Epidermal melanocyte (primary cell): ENCODE measurements around the gene FAM43A.

Experiments used
- DNase-seq: peaks from one replicate; pipeline ENCODE4 v3.0.0; 2011; ENCODE audit warnings: low spot score; ENCODE audit not compliant: insufficient read length

The FAM43A gene

DNA sequence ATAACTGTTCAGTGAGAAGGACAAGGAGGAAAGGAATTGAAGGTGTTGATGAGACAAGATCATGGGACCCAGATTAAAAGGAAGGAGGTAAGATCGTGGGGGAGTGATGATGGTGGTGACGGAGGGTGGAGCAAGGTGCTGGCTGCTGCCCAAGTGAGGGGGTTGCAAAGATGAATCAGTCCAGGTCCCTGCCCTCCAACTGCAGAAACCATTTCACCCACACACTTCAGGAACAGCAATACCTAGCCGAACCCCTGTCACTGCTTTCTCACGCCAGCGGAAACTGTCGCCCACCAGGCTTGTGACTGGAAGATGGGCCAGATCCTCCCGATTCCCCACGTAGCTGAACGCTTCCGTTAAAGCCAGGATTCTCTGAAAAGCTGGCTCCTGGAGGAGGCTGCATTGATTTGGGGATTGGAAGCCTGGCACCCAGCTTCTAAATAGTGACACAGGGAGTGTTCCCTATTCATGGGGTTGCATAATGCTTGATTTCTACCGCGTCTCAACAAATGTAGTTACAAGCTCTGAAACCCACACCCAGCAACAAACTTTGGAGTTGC lies 10.5 kb upstream of the FAM43A start:
- DNase-seq = no peak

DNA sequence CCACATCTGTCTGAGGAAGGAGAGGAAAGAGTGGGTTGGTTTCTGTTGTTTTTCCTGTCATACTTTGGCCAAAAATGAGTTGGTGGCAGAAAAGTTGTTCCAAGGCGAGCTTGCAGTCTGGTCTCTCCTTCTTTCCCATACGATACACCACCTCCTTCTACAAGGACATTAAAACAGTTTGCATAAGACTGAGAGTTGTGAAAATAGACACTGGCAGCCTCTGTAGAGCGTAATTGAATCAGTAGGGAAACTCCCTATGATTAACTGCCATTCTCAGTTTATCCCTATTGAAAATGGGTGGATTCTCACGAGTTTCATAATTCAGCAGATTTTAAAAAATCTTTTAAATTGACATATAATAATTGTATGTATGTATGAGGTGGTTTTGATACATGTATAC lies 10.0 kb upstream of the FAM43A start:
- DNase-seq = no peak

DNA sequence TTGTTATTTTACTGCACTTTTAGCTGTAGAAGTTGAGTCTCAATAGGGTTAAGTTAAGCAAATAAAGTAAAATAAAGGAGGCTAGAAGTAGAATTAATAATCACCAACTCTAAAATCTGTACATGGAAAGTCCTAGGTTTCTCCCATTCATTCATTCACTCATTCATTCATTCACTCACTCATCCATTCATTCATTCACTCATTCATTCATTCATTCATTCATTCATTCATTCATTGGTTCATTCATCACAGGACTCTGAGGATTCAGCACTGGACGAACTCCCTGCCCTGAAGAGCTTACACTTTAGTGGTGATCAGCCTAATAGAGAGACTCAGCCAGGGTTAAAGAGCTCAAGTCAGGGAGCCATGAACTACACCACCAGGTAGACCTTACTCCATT lies 9.2 kb upstream of the FAM43A start:
- DNase-seq = no peak

DNA sequence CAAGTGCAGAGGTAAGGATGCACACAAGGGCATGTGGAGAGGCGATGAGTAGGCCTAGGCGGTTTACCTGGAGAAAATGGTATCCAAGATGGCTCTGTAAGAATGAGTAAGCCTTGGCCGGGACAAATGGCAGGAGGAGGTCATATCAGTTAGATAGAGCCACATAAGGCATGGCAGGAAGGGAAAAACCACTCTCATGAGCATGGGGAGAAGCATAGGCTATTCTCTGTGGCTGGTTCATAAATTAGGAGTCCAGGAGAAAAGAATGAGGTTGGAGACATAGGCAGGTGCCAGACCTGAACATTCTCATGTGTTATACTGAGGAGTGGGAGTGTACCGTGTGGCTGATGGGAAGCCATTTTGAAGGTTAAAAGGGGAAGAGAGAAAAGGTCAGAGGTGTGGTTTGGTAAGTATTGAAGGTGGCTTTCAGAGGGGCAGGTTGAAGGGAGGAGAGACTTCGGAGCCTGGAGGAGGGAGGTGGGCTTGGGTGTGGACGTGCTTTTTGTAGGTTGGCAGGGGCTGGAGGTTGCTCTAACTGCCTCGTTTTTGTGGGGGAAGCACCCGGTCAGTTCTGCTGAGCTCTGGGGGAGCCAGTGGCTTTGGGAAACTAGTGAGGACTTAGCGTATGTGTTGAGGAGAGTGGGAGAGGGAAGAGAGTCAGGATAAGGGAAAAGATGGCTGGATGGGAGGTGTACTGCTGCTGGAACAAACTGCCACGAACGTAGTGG lies 4.6 kb upstream of the FAM43A start:
- no peak for DNase-seq

DNA sequence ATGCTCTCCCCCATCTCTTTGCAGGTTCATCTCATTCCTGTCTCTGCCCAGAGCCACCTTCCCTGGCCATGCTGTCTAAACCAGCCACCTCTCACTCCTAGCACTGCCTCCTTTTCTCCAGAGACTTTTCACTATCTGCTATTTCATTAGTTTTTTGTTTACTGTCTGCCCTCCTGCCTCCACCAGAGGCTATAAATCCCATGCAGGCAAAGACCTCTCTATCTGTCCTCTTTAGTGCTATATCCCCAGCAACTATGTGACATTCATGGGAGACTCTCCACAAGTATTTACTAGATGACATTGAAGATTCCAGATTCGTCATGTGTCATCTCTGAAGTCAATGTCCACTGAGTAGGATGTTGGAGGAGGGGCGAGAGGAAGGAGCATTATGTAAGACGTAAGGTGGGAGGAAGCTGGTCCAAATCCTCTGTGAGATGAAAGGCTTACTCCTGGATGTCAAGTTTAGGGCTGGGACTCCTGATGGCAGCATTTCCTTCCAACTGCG lies 3.4 kb upstream of the FAM43A start:
- DNase-seq = no peak

DNA sequence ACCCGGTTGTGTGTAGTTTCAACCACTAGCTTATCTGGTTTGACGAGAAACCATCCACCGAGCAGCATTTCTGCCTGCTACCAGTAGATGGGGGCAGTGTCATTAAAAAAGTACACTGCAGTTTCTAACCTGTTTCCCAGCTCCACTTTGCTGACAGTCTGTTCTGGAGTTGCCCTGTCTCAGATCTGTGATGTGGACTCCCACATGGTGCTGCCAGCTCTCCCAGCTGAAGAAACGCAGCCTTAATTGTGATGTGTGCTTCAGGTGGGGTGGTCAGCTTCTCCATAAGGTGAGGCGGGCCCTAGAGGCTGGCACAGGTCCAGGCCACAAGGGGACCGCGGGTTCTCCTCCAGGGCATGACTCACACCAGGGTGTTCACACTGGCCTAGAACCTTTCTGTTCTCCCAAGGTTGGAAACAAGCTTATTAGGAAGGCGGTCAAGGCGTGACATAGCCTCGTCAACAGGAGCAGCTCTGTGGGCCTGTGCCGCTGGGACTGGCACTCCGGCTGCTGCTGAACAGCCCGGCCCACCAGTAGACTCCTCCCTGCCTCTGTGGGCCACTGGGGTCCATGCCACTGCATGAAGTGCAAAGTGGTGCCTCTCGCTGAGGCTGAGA lies 2.9 kb upstream of the FAM43A start:
- DNase-seq = peak; percentile 90

DNA sequence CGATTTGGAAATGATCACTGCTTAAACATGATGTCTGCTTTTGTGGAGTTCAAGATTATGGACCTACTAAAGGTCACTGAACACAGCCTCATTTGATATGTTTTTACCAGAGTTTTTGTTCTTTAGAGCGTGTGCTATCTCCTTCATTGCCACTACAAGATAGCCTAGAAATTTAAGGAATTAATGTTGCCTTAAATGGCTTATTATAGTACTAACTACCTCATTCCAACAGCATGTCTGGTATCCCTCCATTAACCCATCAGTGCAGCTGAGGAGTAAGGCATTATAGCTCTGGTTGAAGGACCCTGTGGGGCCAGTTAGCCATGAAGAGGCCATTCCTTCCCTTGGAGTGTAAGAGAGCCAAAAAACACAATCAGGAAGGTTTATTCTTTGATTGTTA lies 2.3 kb upstream of the FAM43A start:
- no peak for DNase-seq

DNA sequence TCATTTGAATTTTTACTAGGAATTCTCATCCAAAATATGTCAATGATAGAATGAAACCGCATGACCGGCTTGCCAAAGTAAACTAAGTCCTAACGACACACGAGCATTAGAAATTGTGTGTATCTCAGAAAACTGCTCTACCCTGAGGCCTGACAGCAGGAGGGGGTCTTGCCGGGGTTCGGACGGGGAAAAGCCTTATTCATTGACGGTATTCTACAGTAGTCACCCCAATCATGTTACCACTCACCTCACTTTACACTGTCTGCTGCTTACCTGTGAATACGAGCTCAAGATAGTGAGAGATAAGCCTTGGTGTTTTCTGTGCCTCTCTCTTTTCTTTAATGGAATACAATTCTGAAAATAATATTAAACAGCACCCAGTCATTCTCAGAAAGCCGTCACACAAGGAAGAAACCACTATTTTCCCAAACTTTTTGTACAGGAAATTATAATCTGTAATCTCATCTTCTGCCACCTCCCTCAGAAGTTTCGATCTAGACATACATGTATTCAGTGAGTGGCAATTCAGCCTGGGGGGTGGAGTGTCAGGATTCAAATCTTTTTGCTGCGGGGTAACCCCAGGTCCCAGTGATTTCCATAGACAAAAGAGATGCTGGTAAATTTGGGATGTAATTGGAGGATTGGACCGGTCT lies 492 bp upstream of the FAM43A start:
- no peak for DNase-seq

DNA sequence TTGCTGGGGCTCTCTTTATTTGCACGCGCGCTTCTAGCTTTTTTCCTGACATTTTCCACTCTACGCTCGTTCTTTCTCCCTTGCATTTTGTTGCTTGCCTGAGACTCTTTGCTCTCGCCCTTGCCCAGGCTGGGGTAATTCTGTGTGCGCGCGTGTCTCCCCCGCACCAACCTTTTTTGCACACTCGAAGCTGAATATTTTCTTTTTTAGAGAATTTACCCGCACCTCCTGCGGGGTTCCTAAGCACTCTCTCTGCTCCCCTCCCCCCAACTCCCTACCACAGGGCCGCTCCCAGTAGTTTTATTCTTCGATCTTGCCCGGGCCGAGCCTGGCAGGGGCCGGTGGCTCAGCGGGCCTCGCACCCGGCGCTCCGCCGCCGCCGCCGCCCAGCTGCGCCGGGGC lies 732 bp downstream of the FAM43A start:
- DNase-seq = no peak

DNA sequence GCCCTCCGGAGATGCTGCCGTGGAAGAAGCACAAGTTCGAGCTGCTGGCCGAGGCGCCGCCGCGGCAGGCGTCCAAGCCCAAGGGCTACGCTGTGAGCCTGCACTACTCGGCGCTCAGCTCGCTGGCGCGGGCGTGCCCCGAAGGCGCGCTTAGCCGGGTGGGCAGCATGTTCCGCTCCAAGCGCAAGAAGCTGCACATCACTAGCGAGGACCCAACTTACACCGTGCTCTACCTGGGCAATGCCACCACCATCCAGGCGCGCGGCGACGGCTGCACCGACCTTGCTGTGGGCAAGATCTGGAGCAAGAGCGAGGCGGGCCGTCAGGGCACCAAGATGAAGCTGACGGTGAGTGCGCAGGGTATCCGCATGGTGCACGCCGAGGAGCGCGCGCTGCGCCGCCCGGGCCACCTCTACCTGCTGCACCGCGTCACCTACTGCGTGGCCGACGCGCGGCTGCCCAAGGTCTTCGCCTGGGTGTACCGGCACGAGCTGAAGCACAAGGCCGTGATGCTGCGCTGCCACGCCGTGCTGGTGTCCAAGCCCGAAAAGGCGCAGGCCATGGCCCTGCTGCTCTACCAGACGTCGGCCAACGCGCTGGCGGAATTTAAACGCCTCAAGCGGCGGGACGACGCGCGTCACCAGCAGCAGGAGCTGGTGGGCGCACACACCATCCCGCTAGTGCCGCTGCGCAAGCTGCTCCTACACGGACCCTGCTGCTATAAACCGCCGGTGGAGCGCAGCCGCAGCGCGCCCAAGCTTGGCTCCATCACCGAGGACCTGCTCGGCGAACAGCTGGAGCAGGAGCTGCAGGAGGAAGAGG lies 1.3 kb downstream of the FAM43A start:
- peak; percentile 48 for DNase-seq

DNA sequence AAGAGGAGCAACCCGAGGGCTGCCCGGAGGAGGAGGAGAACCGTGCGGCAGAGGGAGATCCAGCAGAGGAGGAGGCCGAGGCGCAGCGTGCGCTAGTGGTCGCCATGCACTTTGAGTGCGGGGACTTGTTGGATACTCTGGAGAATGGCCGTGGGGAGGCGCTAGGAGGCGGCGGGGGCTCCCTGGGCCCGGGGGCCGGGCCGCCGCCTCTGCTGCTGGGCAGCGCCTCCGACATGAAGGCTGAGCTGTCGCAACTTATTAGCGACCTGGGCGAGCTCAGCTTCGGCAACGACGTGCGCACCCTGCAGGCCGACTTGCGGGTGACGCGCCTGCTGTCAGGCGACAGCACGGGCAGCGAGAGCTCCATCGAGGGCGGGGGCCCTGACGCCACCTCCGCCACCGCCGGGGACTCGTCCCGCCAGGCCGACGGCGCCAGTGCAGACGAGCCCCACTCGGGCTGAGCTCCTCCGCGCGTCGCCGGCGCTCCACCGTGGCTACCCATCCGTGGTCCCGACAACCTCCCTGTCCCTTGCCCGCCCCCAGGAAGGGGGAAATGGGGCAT lies 2.0 kb downstream of the FAM43A start:
- no peak for DNase-seq

DNA sequence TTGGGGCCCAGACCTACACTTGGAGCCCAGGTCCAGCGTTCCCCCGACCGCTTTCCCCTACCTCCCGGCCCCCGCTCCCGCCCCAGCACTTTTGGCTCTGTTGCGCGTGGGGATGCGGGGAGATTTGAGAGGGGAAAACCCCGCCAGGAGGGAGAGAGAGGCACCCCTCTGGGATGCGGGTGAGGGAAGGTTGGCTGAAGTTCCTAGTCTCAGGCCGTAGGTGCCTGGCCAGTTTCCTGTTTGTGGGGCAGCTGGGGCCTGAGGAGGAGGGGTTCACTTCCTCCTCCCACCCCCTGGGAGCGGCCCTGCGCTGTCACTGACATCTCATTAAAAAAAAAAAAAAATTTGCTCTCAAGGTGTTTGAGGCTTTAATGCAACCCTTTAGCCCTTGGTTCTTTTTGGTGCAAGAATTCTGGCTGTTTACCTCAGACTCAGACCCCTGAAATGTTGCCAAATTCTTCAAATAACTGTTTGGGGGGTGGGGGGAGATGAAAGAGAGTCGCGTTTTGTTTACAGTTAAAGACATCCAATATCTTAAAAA lies 2.6 kb downstream of the FAM43A start:
- no peak for DNase-seq

DNA sequence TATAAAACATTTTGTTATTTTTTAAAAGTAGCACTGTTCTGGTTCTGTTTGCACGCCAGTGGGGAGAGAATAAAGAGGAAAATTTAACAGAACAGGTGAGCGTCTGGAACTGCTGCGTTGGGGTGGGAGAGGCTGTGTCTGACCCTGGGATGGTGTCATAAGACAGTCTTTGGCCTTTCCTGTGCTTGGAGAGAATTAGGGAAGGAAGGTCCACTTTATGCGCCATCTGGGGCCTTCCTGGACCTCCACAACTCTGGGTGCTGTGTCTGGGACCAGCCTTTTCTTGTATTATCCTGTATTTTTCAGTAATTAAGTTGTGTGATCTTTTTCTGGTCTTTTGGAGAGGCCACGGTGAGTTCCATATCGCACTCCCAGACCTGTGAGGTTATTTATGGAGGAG lies 3.3 kb downstream of the FAM43A start:
- DNase-seq = no peak

DNA sequence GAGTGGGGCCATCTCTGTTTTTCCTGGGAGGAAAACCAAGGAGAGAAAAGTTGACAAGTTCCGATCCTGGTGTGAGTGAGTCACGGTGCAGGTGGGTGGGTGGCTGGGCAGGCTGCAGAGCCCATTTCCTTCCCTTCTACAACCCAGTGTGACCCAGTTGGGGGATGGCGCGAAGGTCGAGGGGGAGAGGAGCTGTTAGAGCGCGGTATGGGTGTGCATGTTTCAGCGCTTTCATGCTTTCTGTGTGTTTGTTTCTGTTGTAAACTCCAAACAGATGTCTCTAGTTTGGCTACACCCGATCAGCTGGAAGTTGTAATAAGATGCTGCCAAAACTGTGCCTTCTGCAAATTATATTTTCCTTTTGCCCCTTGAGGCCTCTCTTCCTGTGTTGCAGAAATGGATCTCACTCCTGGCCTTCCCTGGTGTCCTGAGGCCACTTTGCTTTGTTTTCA lies 3.8 kb downstream of the FAM43A start:
- DNase-seq = peak; percentile 83

DNA sequence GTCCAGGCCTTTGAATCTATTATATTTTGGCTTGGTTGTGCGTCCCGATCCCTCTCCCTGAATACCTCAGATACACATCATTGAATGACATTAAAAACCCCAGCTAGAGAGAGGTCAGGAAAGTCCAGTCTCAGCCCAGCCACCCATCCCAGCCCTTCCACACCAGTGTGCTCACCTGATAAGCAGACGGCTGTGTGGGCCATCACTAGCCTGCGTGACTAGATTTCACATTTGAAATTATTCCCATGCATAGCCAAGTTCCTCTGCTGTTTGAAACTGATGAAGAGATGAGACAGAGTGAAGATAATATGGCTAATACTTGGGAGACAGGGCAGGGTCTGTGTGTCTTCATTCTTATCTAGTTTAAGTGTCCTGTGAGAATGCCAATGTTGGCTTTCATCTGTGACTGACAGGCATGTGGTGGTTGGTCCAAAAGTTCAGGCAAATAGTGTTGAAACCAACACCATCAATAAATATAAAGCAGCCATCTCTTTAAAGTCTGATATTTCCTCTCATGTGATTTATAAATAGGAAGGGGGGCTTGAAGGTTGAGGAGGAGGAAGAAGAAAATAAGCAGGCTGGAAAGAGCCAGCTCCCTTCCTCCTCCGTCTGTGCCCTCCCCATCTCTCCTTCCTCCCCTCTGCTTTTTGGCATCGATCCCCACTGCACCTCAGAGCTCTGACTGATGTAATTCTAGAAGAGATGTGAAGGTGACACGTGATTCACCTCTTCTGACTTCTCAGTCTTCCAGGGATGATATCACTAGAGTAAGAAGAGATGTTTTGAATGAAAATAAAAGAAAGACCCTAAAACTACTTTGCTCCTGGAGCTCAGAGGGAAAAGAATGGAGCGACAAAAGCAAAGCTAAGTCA lies 5.1 kb downstream of the FAM43A start:
- DNase-seq = no peak

DNA sequence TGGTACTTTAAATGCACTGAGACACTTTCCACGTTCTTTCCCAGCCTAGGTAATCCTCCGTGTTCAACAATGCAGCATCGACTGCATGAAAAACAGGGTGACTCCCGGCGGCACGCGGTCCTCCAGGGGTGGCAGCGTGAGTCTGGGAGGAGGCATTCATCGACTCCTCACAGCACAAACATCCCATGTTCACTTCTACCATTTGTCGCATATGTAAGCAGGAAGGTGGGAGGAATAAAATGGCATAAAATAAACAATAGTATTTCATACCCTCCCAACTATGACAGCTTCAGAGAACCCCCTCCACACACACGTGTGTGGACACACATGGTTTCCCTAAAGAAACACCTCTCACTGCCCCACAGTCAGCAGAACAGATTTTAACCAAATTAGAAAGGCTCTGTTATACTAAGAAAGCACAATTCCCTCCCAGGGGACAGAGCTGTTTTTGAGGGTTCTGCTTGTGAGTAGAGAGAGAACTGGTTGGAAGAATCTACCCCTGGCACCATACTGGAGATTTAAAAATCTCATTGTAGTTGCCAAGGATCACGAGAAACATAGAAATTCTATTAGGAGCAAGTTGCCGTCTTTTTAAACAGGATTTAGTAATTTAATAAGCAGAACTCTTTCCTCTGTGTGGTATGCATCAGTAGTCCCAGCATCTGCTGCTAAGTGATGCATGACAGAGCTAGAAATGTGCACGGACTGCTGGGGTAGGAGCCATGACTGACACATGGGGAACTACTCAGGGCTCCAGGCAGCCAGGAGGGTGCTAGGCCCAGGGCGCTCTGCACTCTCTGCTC lies 6.0 kb downstream of the FAM43A start:
- no peak for DNase-seq

DNA sequence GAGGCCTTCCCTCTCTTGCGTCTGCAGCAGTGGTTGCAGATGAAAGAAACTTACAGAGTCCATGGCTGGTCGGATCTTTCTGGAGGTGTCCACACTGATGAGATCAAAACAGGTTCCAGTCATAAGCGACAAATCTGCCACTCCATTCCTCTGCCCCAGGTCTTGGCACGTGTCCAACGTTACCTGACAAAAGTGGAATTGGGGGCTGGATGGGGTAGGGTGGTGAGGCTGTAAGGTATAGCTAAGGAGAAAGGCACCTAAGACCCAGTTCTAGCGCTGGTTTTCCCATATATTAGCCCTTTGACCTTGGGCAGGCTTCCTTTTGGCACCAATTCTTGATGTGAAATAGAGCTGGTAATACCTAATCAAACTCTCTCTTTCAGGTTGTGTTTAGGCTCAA lies 11.0 kb downstream of the FAM43A start:
- DNase-seq = no peak

DNA sequence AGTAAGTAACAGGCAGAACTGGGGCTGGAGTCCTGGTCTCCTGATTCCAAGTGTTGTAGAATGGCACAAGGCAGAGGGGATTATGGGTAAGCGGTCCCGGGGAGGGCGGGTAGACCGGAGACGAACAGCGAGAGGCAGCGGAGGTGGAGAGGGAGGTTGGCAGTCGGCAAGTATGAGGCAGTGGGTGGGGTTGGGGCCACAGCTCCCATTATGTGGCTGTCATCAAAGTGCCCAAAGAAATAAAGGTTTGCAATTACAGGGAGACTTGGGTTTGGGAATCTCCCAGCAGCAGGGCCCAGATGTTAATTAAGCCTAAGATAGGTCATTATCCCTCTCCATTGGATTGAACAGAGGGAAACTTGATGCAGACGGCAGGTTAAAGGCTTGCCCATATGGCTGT lies 16.9 kb downstream of the FAM43A start:
- no peak for DNase-seq

DNA sequence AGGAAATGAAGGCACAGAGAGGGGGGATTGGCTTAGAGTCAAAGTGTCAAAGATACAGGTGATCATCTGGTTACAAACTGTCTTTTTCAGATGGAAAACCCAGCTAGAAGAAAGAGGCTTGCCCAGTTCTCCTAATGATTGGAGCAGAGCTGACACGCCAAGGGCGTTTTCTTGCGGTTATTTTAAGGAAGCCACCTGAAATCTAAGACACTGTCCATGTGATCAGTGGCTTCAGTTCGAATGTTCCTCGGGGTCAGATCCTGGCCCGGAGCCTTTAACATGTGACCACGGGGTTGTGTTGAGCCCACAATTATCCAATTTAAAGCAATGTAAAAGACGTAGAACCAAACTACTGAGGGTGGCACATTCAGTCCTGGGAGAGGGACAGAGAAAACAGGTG lies 19.5 kb downstream of the FAM43A start:
- DNase-seq = no peak
